ENCODE data around the gene CABP7. TPM values are rescaled to one million over a fixed set of nuclear protein-coding genes. Genes with fewer than 3 reads are reported as not detected.

CABP7 gene
- polyA plus RNA-seq, 1 of the 3 experiments (the other 2 are of a cell fraction) = 0.72 TPM

DNA sequence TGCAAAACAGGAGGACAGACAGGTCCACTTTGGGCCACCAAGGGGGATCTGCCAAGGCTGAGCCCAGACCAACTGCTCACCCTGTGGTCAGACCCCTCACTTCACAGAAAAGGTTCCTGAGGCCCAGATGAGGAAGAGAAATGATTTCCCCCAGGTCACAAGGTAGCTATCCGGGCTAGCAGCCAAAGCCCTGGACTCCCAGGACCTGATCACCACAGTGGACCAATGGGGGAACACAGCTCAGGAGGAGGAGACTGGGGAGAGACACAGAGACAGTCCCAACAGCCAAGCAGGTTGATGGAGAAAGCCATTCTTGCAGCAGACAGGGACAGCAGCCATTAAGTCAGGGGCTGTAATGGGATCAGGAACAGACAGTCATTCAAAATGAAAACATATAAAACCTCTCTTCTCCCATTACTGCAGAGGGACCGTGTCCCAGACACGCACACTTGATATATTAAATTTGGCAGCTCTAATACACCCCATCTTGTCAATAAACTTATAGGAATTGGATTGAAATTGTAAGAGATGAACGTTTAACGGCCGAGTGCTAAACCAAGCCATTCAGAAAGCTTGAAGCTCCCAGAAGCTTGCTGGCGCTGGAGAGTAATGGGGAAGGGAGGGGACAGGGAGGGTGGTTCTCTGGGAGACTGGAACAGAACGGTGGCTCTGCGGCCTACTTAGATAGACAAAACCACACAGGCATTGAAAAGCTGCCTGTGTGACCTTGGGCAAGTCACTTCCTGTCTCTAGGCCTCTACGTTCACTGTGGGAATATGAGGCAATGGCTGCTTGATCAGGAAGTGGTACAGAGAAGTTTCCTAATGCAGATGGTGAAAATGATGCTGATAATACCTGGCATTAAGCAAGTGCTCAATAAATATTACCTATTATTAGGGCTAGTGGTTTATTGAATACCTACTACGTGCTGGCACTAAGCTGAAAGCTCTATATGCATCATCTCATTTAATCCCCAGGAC is 31.0 kb downstream of the CABP7 start:
- Histone ChIP-seq H3F3A (replicated peaks; ENCODE audit: insufficient read depth) (no peaks in the 10 kb centered on the region), H3K9me3 (no peaks in the 10 kb centered on the region), H3K9ac (no peak overlapping the region), H4K20me1 (ENCODE audit: insufficient read depth) (0 out of 2 replicates have a peak, but pooled peaks cover 3% of the 10 kb centered on the region), H3K27ac (ENCODE audit: low read depth in 2 of 2, low read length in 1 of 2) (no peak overlapping the region), H3K27me3 (ENCODE audit: insufficient read depth) (no peaks in the 10 kb centered on the region), H3K4me3 (ENCODE audit: low read depth in 2 of 2, low read length in 1 of 2) (no peak overlapping the region), H2AFZ (ENCODE audit: low read depth) (no peak overlapping the region), H3K9me2 (no peaks in the 10 kb centered on the region), H3K79me2 (ENCODE audit: insufficient read depth) (no peaks in the 10 kb centered on the region), H3K4me1 (ENCODE audit: control insufficient read depth in 1 of 2, insufficient read depth in 2 of 2, low read depth in 1 of 2, low read length in 1 of 2) (no peaks in the 10 kb centered on the region), H3K4me2 (no peak overlapping the region), H3K36me3 (replicated peaks in 1 of 2; ENCODE audit: control insufficient read depth in 1 of 2, insufficient read depth in 2 of 2, low read length in 1 of 2) (peaks cover 0 to 6% of the 10 kb centered on the region in 2 experiments)
- no peak for DNase-seq
- 89% methylated on average over 10 of the region's 11 CpGs for WGBS (ENCODE audit: low lambda C conversion rate)
- POLR2A ChIA-PET = no interaction called here
- TF ChIP-seq, protein P1, sequence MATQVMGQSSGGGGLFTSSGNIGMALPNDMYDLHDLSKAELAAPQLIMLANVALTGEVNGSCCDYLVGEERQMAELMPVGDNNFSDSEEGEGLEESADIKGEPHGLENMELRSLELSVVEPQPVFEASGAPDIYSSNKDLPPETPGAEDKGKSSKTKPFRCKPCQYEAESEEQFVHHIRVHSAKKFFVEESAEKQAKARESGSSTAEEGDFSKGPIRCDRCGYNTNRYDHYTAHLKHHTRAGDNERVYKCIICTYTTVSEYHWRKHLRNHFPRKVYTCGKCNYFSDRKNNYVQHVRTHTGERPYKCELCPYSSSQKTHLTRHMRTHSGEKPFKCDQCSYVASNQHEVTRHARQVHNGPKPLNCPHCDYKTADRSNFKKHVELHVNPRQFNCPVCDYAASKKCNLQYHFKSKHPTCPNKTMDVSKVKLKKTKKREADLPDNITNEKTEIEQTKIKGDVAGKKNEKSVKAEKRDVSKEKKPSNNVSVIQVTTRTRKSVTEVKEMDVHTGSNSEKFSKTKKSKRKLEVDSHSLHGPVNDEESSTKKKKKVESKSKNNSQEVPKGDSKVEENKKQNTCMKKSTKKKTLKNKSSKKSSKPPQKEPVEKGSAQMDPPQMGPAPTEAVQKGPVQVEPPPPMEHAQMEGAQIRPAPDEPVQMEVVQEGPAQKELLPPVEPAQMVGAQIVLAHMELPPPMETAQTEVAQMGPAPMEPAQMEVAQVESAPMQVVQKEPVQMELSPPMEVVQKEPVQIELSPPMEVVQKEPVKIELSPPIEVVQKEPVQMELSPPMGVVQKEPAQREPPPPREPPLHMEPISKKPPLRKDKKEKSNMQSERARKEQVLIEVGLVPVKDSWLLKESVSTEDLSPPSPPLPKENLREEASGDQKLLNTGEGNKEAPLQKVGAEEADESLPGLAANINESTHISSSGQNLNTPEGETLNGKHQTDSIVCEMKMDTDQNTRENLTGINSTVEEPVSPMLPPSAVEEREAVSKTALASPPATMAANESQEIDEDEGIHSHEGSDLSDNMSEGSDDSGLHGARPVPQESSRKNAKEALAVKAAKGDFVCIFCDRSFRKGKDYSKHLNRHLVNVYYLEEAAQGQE (IDR thresholded peaks at IDR 0.05; ENCODE audit: low read depth, low read length) = no peak
- no peak for TF ChIP-seq SMC3 (IDR thresholded peaks at IDR 0.05; ENCODE audit: low read depth, low read length)
- TF ChIP-seq, protein P2, sequence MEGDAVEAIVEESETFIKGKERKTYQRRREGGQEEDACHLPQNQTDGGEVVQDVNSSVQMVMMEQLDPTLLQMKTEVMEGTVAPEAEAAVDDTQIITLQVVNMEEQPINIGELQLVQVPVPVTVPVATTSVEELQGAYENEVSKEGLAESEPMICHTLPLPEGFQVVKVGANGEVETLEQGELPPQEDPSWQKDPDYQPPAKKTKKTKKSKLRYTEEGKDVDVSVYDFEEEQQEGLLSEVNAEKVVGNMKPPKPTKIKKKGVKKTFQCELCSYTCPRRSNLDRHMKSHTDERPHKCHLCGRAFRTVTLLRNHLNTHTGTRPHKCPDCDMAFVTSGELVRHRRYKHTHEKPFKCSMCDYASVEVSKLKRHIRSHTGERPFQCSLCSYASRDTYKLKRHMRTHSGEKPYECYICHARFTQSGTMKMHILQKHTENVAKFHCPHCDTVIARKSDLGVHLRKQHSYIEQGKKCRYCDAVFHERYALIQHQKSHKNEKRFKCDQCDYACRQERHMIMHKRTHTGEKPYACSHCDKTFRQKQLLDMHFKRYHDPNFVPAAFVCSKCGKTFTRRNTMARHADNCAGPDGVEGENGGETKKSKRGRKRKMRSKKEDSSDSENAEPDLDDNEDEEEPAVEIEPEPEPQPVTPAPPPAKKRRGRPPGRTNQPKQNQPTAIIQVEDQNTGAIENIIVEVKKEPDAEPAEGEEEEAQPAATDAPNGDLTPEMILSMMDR (IDR thresholded peaks at IDR 0.05) = no peak
- TF ChIP-seq FOSL2 (IDR thresholded peaks at IDR 0.05; ENCODE audit: borderline replicate concordance, low read depth) = no peak
- no peak for TF ChIP-seq MEF2A (IDR thresholded peaks at IDR 0.05; ENCODE audit: borderline replicate concordance, low read depth)
- TF ChIP-seq YY1 (IDR thresholded peaks at IDR 0.05; ENCODE audit: low read depth) = no peak
- CTCF ChIA-PET = interaction anchor here (0.8 to 3.2 kb wide), 4 partner anchors 9 to 338 kb away, joined by 3 to 8 read pairs (median 4); no protein-coding TSS in a partner anchor

DNA sequence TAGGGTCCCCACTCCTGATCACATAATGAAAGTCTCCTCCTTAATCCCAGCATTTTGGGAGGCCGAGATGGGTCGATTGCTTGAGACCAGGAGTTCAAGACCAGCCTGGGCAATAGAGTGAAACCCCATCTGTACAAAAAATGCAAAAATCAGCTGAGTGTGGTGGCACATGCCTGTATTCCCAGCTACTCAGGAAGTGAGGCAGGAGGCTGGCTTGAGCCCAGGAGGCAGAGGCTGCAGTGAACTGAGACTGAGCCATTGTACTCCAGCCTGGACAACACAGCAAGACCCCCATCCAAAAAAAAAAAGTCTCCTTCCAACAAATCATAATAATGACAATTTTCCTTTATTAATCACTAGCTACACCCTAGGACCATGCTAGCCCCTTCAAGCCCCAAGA is 31.9 kb downstream of the CABP7 start:
- CTCF ChIA-PET = interaction anchor here (3.2 kb wide), 1 partner anchor 337 kb away, joined by 8 read pairs; no protein-coding TSS in a partner anchor
- H3K27me3 ChIP-seq (ENCODE audit: insufficient read depth) = no peaks in the 10 kb centered on the region
- H3K27ac ChIP-seq (ENCODE audit: low read depth in 2 of 2, low read length in 1 of 2) = no peak overlapping the region
- no peak overlapping the region for H3K4me2 ChIP-seq
- 94% methylated on average over 2 of the region's 2 CpGs for WGBS (ENCODE audit: low lambda C conversion rate)
- peaks cover 0 to 4% of the 10 kb centered on the region in 2 experiments for H3K36me3 ChIP-seq (replicated peaks in 1 of 2; ENCODE audit: control insufficient read depth in 1 of 2, insufficient read depth in 2 of 2, low read length in 1 of 2)
- no peak overlapping the region for H3K4me3 ChIP-seq (ENCODE audit: low read depth in 2 of 2, low read length in 1 of 2)
- no peaks in the 10 kb centered on the region for H3K79me2 ChIP-seq (ENCODE audit: insufficient read depth)
- H3K9me3 ChIP-seq = no peaks in the 10 kb centered on the region
- POLR2A ChIA-PET = no interaction called here
- H2AFZ ChIP-seq (ENCODE audit: low read depth) = no peak overlapping the region
- H3K9me2 ChIP-seq = no peaks in the 10 kb centered on the region
- H3K9ac ChIP-seq = no peak overlapping the region
- DNase-seq = no peak
- H3F3A ChIP-seq (replicated peaks; ENCODE audit: insufficient read depth) = no peaks in the 10 kb centered on the region
- no peaks in the 10 kb centered on the region for H3K4me1 ChIP-seq (ENCODE audit: control insufficient read depth in 1 of 2, insufficient read depth in 2 of 2, low read depth in 1 of 2, low read length in 1 of 2)
- H4K20me1 ChIP-seq (ENCODE audit: insufficient read depth) = 0 out of 2 replicates have a peak, but pooled peaks cover 3% of the 10 kb centered on the region
- TF ChIP-seq, protein P2 (IDR thresholded peaks at IDR 0.05) = no peak
- no peak for TF ChIP-seq FOXM1 (IDR thresholded peaks at IDR 0.05; ENCODE audit: low read depth)
- TF ChIP-seq RFX5 (IDR thresholded peaks at IDR 0.05; ENCODE audit: low read length) = no peak
- no peak for TF ChIP-seq SIN3A (IDR thresholded peaks at IDR 0.05; ENCODE audit: borderline replicate concordance, low read depth, low read length)
- no peak for TF ChIP-seq EP300 (IDR thresholded peaks at IDR 0.05; ENCODE audit: borderline replicate concordance in 1 of 2, low read depth in 1 of 2, low read length in 1 of 2)
- no peak for TF ChIP-seq POLR2AphosphoS5 (IDR thresholded peaks at IDR 0.05; ENCODE audit: low read depth, low read length)
- TF ChIP-seq MXI1 (IDR thresholded peaks at IDR 0.05; ENCODE audit: low read depth, low read length) = no peak
- TF ChIP-seq, protein P3, sequence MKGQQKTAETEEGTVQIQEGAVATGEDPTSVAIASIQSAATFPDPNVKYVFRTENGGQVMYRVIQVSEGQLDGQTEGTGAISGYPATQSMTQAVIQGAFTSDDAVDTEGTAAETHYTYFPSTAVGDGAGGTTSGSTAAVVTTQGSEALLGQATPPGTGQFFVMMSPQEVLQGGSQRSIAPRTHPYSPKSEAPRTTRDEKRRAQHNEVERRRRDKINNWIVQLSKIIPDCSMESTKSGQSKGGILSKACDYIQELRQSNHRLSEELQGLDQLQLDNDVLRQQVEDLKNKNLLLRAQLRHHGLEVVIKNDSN (IDR thresholded peaks at IDR 0.05; ENCODE audit: borderline replicate concordance, low read depth) = no peak
- TF ChIP-seq CHD2 (IDR thresholded peaks at IDR 0.05; ENCODE audit: low read length, partially characterized antibody) = no peak
- no peak for TF ChIP-seq NFIC (IDR thresholded peaks at IDR 0.05; ENCODE audit: borderline replicate concordance)
- no peak for TF ChIP-seq MEF2A (IDR thresholded peaks at IDR 0.05; ENCODE audit: borderline replicate concordance, low read depth)
